GM21619 (cell line): Measurements from ENCODE around the gene RFX8.

Experiments
- ATAC-seq: cut with Tn5 transposase; IDR thresholded peaks from one replicate; pipeline ENCODE4 v1.9.1; 2021; ENCODE audit not compliant: unreplicated experiment

Gene RFX8

DNA sequence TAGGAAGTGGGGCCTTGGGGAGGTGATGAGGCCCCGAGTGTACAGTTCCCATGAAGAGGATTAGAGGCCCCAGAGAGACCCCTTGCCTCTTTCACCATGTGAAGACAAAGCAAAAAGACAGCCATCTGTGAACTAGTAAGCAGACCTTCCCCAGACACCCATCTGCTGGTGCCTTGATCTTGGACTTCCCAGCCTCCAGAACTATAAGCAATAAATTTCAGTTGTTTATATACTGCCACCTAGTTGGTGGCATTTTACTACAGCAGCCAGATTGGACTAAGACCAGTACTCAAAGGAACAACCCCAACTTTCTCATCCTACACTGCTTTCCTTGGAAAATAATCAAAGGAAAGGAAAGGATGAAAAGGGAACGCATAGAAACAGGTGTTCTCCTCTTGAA is 59.7 kb downstream of the RFX8 start:
- no peak for ATAC-seq

DNA sequence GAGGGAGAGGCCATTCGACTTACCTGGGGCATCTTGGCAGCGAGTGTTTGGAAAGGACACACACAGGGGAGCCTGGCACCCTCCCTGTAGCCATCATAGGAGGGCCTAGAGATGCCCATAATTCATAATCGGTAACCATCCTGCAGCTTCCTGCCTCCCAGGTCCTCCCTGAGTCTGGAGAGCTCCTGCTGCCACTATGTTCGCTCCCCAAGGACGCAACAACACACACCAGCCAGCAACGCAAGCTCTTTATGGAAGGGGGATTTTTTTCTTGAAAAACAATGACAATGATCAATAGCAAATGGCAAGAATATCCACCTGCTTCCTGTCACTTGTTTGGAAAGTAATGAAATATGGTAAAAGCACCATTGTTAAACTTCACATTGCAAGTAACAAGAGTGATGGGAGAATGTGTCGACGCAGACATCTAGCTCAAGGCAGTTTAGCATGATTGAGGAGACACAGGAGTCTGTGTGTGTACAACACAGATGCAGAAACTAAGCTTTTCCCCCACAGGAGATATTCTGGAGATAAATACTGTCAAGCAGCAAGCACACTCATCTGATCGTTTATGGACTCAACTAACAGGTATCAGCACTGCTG is 62.7 kb downstream of the RFX8 start:
- no peak for ATAC-seq

DNA sequence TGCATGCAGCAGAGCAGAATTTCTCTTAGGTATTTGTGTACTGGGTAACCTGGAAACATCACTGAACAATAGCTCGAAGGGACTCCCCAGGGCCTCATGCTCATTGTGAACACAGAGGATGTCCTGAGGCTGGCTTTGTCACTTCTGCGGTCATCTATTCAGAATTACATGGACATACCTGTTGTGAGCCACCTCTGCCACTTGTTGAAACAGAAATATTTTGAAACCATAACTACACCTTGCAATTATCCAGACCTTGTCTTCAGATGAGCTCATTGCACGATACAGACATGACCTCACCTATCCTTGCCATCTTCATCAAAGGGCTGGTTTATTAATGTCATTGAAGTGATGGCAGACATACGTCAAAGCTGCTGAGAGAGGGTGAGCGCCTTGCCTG is 64.2 kb downstream of the RFX8 start:
- ATAC-seq, result no peak

DNA sequence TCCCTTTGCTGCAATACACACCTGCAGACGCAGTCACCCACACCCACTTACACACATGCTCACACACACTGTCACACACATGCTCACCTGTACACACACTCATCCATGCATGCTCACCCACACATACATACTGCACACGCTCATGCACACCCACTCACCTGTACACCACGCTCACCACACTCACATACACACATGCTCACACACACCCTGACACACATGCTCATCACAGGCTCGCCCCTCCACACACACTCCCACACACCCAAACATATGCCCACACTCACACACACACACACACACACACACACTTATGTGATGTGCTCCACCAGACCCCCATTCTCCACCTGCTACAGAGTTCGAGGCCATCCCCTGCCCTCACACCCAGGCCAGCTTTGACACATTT is 64.8 kb downstream of the RFX8 start:
- no peak for ATAC-seq

DNA sequence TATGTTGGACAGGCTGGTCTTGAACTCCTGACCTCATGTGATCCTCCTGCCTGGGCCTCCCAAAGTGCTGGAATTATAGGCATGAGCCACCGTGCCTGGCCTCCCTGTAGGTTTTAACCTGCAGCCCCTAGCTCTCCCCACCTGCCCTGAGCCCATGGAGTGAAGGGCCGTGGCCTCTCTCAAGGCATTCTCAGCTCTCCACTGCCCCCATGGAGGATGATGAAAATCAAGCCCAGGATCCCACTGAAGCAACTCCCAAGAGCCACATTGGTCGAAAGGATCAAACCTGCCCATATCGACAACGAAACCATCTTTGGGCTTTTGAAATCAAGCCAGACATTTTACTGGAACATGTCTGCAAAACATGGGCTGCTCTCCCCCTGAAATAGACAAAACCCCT is 65.2 kb downstream of the RFX8 start:
- no peak for ATAC-seq

DNA sequence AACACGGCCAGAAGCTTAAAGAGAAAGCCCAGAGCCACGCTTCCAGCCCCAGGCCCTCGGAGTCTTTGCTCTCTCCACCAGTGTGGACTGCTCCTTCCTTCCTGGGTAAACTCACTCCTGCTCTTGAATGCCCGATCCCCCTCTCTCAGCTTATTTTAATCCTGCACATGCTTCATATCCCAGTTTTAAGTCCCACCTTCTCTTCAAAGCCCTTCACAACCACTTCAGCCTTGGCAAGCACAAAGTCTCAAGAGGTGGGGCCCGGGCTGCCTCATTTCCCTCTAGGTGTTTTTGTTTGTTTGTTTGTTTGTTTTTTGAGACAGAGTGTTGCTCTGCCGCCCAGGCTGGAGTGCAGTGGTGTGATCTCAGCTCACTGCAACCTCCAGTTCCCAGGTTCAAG is 66.0 kb downstream of the RFX8 start:
- ATAC-seq, result no peak

DNA sequence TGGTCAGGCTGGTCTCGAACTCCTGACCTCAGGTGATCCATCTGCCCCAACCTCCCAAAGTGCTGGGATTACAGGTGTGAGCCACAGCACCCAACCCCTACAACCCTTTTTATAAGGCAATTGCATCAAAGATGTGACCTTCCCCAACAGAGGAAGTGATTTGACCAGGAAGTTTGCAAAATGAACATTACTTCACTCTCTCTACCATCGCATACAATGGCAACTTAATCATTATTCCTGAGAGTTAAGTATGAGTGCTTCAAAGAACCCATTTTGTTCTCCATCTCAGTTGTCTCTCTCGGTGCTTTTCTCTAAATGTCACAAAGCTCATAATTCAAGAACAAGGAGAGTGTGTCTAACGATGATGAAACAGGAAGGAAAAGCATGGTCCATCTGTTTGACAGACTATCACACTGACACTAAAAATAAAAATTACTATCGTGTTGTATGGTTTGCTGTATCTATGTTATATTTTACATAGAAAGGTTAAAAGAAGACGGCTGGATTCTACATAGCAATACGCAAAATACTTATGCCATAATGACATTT is 69.5 kb downstream of the RFX8 start:
- ATAC-seq, result no peak

DNA sequence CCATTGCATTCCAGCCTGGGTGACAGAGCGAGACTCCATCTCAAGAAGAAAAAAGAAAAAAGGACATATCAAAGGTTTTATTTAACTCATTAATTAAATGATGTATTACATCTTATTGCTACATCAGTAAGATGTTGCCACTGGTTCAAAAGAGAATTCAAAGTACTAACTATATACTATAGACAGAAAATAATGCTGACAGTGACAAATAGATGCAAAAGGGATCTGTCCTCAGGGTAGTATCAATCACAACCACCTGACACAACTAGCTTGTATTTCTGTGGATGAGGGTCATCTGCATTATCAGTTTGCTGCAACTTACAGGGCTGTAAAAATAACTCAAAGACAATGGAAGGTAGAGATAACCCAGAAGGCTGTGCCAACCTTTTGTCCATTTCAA is 71.2 kb downstream of the RFX8 start:
- no peak for ATAC-seq

DNA sequence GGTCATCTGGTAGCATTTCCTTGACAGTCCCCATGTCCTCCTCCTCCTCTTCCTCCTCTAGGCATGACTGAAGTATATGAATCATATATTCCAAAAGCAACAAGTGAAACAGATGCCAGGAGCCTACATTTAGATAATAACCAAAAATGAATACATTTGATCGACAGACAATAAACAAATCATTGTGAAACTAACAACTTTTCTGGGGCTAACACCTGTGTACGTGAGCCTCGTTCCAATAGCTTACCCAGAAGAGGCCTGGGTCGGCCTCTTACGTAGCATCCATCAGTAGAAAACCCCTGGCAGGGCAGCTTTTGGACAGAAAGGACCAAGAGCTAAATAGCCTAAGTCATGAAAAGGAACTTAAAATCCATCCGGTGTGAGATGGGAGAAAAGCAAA is 72.3 kb downstream of the RFX8 start:
- no peak for ATAC-seq

DNA sequence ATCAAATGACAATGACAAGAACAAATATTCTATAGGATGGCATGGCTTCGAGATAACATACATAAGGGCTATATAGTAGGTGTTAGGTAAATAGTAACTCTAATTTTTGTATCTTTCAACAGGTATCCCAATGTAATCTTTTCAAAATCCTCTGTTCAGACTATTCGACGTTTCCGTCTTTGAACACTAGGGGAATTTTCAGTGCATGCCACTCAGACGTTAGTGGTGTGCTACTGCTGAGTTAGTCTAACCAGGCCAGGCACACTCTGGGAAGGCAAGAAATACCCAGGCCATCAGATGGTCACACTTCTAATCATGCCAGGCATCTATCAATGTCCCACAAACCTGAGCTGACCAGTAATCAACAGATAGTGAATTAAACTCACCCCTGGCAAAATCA is 73.0 kb downstream of the RFX8 start:
- no peak for ATAC-seq

DNA sequence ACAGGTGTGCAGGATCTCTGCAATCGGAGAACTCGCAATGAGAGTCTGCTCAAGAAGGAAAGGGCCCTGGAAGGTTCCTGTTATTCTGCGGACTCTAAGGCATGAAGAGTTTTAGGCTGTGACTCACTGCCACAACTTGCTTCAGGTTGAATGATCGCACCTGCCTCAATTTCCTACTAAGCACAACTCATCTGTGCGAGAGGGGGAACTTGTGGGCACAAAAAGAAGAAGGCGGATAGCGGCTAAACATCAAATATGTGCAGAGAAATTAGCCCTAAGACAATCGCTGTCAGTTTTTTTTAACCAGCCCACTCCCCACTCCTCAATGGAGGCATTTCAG is 73.6 kb downstream of the RFX8 start:
- ATAC-seq, result no peak

DNA sequence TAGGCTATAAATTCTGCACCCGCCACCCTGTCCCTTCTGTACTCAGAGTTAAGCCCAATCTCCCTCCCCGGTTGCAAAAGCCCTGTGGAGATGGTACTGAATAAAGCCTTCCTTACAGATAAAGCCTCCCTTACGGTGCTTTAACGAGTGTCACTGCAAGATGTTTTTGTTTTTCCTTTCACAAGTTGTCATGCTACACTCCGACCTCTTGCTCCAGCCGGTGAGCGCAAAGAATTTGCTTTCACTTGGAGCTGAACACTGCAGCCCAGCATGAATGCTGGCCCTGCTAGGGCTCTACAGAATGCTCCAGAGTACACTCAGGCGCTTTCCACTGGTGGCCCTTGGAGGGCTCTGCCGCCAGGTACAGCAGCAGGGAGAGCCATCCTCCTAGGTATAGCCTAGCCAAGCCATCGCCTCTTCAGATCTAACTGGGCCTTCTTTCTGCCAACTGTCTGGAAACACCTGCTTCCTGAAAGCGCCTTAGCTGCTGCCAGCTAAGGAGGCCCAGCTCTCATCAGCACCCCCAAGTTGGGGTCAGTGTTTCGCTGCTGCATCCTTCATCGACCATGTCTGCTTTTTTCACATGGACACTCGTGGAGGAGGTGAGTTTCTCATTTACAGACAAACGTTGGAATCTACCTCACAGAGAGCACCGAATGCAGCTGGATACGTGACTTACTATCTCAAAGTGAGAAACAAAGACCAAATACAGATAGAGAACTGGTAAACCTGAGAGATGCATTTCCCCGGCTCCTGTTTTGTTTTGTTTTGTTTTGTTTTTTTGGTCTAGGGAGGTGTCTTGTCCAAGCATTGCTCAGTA is 74.2 kb downstream of the RFX8 start:
- no peak for ATAC-seq

DNA sequence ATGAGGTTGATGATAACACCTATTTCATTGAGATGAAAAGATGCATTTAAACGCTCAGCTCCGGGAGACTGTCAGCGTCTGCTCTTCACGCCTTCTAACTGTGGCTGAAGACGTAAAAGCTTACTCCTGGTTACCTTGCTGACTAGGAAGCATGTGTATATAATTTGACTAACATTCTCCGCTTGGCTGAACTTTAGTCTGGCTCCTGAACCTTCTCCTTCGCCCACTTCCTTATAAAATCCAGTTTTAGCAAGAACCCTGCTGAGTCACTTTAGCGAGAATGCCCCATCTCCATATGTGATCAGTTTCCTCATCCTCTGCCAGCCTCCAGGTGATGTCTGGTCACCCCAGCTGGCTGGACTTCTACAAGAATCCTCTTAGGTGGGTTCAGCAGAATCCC is 74.9 kb downstream of the RFX8 start:
- no peak for ATAC-seq

DNA sequence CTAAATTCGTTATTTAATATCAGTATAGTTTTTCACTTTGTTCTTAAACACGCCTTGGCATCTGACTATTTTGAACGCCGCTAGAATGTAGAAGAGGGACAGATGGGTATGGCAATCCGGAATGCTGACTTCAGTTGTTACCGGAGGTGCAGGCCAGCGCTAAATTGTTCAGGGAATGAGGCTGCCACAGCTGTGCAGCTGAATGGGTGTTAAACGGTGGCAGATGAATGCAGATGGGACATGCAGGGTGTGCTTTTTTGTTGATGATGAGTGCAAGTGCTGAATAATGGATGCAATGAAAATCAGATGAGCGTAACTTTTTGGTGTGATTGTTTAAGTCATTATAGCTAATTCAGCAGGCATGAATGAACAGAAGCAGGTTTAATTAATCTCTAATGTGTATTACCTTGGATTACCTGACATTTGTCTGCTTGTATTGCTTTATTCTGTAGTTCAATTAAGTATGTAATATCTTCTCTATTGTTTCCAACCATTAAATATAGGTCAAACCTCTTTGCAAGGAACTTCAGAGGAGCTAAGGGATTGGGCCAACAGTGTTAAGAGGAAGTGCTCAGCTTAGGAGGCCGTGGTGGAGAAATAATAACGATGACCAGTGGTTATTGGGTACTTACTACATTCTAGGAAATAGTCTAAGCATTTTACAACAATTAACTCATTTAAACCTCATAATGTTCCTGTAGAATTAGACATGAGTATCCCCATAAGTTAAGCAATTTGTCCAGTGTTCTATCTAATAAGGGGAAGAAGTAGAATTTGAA is 75.7 kb downstream of the RFX8 start:
- no peak for ATAC-seq

DNA sequence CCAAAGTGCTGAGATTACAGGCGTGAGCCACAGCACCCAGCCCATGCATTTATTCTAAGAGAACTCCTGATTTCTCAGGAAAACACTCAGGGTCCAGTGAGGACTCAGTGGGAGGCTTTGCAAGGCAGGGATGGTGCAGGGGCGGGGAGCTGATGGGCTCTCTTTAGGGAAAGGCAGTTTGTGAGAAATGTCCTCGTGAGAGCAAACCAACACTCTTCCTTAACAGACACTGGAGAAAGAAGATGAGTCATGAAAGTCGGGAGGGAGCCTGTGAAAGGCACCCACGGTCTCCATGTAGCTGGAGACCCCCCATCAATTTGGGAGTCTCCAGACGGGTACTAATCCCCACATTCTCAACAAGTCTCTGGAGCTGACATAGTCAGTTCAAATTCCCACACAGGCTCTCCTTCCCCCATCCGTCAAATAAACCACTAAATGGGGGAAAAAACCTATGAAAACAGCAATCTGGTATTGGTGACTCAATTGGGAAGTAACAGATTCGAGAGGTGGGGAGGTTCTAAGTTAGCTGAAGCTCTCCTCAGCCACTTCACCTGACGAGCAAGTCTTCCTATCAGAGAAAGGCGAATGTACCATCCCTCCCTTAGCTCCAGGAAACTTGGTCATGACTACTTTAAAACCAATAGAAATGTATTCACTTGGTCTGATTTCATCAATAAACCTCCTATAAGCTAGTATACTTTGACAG is 76.6 kb downstream of the RFX8 start:
- no peak for ATAC-seq

DNA sequence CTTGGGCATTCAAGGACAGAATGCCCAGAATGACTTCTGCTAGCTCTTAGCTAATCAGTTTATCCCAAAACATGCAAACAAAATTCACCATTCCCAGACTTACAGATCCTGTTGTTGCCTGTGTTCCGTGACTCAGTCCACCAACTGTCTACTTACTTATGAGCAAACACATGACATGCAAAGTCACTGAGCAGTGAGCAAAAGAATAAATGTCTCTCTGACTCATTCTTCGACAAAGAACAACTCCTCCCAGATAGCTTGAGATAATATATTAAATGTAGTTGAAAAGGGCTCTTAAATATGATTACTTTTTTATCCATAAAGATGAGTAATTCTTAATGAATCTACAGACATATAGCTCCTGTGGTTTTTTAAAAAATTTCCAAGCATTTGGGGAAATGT is 78.6 kb downstream of the RFX8 start:
- ATAC-seq, result no peak

DNA sequence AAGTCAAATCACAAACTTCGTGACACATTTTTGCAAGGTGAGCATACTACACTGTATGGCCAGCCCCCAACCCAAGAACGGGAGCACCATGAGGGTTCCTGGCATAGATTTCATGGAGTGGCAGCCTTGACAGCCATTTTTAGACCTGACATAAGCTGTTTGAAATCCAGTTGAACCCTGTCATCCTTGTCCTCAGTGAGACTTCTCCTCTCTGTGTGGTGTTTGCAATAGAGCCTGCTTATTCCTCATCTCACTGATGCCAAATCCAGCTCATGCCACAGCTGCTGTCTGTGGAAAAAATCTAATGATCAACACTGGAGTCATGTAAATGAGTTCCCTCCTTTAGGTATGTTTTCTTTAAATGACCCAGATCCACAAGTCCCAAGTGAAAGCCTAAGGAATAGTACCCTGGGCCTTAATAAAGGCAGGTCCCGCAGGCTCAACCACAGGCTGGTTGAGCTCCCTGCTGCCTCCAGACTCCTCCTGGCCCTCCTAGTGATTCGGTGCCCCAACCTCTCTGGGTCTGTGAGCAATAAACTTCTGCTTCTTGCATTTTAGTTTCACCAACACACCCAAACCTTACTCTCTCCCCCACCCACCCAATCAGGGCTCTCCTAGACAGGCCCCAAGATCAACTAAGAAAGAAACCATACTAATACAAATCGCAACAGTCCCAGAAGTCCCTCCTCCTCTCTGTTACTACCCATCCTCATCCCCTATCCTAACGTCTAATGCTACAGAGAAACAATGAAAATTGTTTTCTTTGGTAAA is 79.2 kb downstream of the RFX8 start:
- ATAC-seq, result no peak

DNA sequence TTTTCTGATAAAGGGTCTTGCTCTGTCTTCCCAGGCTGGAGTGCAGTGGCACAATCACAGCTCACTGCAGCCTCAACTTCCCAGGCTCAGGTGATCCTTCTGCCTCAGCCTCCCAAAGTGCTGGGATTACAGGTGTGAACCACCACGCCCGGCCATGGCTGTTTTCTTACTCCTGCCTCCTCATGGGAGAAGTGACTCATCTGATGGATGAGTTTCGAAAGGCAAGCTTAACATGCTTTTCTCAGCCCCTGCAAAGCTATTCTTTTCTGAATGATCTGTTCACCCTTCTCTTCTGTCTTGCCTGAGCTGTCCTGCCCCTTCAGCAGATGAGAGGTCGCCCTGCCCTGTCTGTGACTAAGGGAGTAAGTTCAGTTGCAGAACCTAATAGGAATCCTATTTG is 86.7 kb downstream of the RFX8 start:
- ATAC-seq, result no peak

DNA sequence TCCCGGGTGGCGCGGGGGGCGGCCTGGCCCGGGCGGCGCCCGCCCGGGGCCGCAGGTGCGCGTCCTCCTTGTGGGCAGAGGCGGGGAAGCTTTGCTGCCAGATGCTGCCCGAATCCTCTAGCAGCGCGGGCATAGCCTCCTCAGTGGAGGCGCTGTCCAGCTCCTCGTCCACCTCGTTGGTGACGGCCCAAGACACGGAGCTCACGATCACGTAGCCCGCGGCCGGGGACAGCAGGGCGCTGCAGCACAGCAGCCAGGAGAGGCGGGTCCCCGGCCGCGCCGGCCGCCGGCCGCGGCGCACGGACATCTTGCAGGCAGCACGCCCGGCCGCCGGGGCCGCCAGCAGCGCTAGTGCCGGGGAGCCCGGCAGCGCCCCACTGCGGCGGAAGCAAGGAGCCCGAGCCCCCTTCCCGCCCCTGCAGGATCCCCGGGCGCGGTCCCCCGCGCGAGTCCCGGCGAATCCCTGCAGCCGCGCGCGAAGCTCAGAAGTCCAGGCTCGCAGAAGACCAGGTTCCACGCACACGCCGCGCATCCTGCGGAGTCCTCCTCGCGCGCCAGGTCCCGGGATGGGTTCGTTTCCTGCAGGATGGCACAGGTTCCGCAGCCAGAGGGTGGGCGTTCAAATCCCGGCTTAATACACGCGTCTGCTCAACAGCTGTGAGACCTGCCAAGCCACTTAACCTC is 87.6 kb downstream of the RFX8 start, which contains the start of gene CREG2:
CREG2 (minus strand) TSS at position 353 of the 684 bp plus-strand sequence; CDS start at position 307, 46 bp downstream.
- ATAC-seq, result no peak

DNA sequence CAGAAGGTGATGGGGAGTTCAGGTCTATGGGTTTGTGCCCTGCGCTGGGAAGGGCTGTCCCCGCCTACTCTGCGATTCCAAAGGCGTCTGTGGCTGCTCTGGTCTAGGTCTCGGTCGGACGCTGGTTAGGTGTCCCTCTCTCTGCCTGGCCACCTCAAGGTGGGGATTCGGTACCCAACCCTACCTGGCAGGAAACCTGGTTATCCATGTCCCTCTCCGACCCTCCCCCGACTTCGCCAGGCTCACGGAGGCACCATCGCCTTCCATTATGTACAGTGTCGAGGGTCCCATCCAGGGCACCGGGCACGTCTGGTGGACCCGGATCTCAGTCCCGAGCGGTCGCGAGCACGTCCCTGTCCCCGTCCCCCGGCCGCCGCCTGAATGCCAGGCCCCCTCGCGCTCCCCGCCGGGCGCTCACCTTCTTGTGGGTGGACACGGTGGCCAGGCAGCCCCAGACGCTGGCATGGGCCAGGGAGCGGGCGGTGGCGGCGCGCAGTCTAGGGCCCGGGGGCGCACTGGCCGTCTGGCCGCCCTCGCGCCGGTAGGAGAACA is 88.2 kb downstream of the RFX8 start:
- ATAC-seq, result no peak
